Measurements from ENCODE around the gene FAM3D.
"Not testable (repeated sequence)": the region's sequence is repeated elsewhere in the genome, so short reads cannot be mapped to it uniquely, and the experiment has no call there.

The FAM3D gene, protein sequence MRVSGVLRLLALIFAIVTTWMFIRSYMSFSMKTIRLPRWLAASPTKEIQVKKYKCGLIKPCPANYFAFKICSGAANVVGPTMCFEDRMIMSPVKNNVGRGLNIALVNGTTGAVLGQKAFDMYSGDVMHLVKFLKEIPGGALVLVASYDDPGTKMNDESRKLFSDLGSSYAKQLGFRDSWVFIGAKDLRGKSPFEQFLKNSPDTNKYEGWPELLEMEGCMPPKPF

GRCh38 chr3:58666683-58667082 lies at the start of gene FAM3D:
FAM3D (minus strand) TSS chr3:58666774; CDS start chr3:58655563, 11,211 bp downstream.
- no peak for DNase-seq

GRCh38 chr3:58713715-58714401 lies 47.3 kb upstream of the FAM3D start:
- DNase-seq = no peak

- DNase-seq = no peak
Measured at GRCh38 chr3:58711871-58712270, 45.3 kb upstream of the FAM3D start.

- not testable (repeated sequence) for DNase-seq
Measured at GRCh38 chr3:58708983-58709382, 42.4 kb upstream of the FAM3D start.

DNA sequence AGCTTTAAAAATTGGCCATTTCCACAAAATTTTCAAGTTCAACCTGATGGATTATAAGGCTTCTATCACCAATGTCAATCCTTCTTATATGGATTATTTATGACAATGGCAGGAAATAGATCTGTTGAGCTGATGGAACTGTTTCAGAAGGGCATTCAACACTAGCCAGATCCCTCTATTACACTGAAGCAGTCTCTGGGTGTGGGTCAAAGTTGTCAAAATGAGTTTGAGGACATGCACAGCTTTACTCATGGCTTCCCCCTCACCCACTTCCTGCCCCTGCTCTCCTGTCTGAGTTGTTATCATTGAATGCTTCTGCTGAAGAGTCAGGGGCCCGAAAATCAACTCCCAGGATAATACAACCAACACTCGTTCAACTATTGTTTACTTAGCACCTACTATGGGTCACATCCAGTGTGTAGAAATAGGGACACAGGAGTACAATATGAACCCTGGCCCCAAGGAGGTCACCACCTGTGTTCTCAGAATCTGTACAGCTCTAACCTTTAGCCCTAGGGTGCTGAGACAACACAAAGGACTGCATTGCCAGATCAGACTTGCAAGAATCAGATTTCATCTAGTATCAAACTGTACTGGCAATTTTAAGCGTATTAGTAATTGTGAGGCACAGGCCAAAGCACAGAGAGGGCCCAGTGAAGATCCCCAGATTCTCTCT lies 41.7 kb upstream of the FAM3D start:
- no peak for DNase-seq

- DNase-seq = no peak
Measured at GRCh38 chr3:58707390-58707930, 40.9 kb upstream of the FAM3D start.

DNA sequence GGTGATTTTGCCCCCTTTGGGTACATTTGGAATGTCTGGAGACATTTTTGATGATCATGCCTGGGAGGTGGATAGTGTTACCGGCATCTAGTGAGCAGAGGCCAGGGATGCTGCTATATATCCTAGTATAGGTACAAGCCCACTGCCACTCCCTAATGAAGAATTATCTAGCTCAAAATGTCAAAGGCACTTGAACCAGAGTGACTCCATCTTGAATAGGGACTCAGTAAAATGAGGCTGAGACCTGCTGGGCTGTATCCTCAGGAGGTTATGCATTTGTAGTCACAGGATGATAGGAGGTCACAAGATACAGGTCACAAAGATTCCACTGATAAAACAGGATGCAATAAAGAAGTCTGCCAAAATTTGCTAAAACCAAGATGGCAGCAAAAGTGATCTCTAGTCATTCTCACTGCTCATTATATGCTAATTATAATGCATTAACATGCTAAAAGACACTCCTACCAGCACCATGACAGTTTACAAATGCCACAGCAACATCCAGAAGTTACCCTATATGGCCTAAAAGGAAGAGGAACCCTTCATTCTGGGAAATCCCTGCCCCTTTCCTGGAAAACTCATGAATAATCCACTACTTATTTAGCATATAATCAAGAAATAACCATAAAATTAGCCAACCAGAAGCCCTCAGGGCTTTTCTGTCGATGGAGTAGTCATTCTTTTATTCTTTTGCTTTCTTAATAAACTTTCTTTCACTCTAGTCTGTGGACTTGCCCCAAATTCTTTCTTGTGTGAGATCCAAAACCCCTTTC lies 40.0 kb upstream of the FAM3D start:
- no peak for DNase-seq

- no peak for DNase-seq
Measured at GRCh38 chr3:58704745-58705144, 38.2 kb upstream of the FAM3D start.

- DNase-seq = not testable (repeated sequence)
Measured at GRCh38 chr3:58704304-58704703, 37.7 kb upstream of the FAM3D start.

DNA sequence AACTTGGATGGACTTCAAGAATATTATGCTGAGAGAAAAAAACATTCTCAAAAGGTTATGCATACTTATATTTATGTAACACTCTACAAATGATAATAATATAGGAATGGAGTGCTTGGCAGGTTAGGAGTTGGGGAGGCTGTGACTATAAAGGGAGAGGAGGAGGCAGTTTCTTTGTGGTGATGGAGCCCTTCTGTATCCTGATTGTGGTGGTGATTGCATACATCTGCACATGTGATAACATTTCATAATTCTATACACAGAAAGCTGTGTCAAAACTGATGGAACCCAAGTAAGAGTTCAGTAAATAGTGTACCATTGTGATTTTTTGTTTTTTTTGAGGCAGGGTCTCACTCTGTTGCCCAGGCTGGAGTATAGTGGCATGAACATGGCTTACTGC lies 31.7 kb upstream of the FAM3D start:
- no peak for DNase-seq

DNA sequence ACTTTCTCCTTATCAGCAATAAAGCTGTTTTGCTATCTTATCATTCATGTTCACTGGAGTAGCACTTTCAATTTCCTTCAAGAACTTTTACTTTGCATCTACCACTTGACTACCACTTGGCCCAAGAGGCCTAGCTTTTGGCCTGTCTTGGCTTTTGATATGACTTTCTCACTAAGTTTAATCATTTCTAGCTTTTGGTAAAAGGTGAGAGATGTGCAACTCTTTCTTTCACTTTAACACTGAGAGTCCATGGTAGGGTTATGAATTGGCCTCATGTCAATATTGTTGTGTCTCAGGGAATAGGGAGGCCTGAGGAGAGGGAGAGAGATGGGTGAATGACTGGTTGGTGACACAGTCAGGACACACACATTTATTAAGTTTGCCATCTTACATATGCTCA lies 31.0 kb upstream of the FAM3D start:
- DNase-seq = no peak

DNA sequence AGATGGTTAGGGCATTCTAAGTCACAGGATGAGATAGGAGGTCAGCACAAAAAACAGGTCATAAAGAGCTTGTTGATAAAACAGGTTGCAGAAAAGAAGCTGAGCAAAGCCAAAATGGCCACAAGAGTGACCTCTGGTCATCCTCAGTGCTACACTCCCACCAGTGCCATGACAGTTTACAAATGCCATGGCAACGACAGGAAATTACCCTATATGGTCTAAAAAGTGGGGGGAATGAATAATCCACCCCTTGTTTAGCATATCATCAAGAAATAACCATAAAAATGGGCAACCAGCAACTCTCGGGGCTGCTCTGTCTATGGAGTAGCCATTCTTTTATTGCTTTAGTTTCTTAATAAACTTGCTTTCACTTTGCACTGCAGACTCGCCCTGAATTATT lies 30.2 kb upstream of the FAM3D start:
- not testable (repeated sequence) for DNase-seq

DNA sequence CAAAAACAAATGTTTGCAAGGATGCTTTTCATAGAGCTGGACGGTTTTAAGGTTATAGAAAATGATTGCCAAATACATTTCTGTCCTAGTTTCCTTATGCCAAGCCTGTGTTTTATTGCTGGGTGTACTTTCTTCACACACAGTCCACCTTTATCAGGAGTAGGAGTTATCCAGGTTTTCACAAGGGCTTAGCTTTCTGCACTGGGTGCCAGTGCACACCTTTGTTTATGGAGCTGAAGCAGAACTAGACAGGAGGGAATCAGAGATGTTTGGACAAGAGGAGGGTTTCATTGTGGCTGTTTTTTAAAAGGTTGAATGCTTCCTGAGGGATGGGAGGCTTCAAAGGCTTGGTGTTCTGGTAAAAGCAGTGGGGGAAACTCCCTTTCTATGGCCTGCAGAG lies 29.5 kb upstream of the FAM3D start:
- no peak for DNase-seq

DNA sequence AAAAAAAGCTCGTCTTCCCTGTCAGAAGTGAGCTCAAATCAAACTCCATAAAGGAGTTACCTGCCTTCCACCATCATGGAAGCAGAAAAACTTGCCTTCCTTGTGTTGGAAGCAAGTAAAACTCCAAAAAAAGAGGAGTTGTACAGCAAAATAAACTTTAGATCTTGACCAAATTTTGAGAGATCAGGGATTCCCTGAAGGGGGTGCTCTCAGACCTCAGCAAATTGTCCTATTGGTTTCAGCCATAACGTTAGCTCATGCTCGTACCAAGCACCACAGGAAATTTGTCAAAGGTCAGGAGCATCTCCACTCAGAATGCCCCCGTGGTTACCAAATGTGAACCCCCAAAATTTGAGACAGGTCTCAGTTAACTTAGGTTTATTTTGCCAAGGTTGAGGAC lies 28.7 kb upstream of the FAM3D start:
- DNase-seq = not testable (repeated sequence)

DNA sequence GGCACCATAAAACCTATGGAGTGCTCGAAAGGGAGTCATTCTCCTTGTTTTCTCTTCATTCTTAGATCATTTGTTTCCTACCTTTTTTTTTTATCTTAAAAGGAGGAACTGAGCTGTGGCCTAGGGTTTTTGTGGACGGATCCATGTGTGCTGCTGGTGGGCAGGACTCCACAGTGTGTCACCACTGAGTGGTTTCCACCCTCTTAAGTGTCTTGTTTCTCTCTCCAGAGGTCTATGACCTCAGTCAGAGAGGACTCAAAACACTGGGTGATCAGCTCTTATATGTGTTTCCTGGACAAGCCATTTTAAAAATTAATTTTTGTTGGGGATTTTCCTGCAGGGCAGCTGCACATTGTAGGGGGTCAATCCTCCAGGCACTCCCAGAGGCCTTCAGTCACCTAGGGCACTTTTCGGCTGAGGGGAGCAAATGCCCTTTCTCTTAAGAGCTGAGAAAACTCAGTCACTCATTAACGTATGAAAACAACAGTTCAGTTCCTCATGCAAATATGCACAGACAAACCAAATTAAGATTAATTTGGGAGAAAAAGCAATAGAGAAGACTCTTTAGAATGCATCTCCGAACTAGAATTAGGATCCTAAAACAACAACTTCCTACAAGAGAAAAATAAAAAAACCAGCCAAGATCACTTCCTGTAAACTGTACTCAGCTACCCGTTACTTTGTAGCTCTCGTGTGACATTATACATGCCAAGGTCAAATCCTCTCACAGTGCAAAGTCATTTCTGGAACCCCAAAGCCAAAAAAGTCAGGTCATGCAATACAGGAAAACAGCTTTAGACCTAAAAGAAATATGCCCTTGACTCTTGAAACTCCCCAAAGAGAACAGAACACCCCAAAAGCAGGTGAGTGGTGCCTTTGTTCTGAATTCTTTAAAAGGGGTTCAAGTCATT lies 27.6 kb upstream of the FAM3D start:
- no peak for DNase-seq

GRCh38 chr3:58692484-58692883 lies 25.9 kb upstream of the FAM3D start:
- no peak for DNase-seq

- no peak for DNase-seq
Measured at GRCh38 chr3:58691997-58692396, 25.4 kb upstream of the FAM3D start.

GRCh38 chr3:58690490-58690889 lies 23.9 kb upstream of the FAM3D start:
- DNase-seq = no peak

DNA sequence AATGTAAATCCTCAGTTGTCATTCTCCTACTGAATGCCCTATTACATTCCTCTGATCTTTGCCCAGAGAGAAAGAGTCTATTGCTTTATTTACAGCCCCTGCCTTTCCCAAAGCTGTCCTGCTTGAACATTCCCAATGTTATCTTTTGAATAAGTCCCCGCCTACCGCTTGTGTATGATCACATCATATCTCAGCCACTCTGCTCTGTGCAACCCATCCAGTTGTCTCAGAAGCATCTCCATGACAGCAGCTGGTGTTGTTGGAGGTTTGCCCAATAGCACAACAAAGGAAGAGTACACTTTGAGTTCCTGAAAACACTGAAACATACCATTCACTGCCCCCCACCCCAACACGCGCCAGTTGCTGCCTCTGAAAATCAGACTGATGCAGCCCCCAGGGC lies 22.0 kb upstream of the FAM3D start:
- DNase-seq = no peak

- DNase-seq = no peak
Measured at GRCh38 chr3:58686847-58687246, 20.3 kb upstream of the FAM3D start.

DNA sequence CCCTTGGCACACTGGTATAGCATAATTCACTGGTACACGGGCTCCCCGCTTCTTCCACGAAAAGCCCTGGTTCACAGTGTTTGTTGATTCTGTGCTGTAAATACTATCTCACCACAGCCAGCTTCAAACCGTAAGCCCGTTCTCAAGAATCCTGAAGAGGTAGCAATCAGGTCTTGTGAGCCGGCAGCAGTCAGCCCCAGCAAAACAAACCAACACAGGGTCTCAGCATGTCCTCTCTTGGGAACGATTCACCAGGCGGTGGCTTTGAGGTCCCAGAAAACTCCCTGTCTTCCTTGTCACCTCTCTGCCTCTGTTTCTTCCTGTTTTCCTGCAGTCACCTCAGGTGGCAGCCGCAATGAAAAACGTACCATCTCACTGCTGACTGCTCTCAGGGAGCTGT lies 19.1 kb upstream of the FAM3D start:
- DNase-seq = no peak

- DNase-seq = no peak
Measured at GRCh38 chr3:58683466-58683865, 16.9 kb upstream of the FAM3D start.

Measured in activated CD4-positive, alpha-beta T cell treated with anti-CD3 and anti-CD28 coated beads for 4 hours (primary cell).